ENCODE measurements around the gene RIMS4. TPM values are rescaled to one million over a fixed set of nuclear protein-coding genes. Genes with fewer than 3 reads are reported as not detected.

RIMS4 gene
- total and polyA plus RNA-seq, 12 donors: 0.11 to 6.3 (median 0.78) TPM; not detected in 1

GRCh38 chr20:44752099-44752931 is 58.0 kb downstream of the RIMS4 start:
- no peak for DNase-seq
- no peak overlapping the region for H3K4me3 ChIP-seq
- H3K27me3 ChIP-seq: peaks cover 11% of the 10 kb centered on the region
- no peak overlapping the region for H3K27ac ChIP-seq
- peaks cover 0 to 6% of the 10 kb centered on the region in 2 donors for H3K4me1 ChIP-seq (replicated peaks in 1 of 2)
- H3K36me3 ChIP-seq (replicated peaks in 1 of 2): no peaks in the 10 kb centered on the region
- no peak for TF ChIP-seq POLR2A (IDR thresholded peaks at IDR 0.05)
- TF ChIP-seq CTCF (IDR thresholded peaks at IDR 0.05): no peak
- no peaks in the 10 kb centered on the region for H3K9me3 ChIP-seq (replicated peaks in 1 of 3)
- WGBS, 4 donors: 70 to 73% (median 72%) methylated on average over 13 to 17 of the region's 17 CpGs
- intact Hi-C loops (cut with DNase I): loop anchor here in 1 of 2 donors (5.0 kb wide), 1 partner anchor 115 kb away; no protein-coding TSS in a partner anchor

GRCh38 chr20:44750081-44750805 is 60.1 kb downstream of the RIMS4 start:
- Histone ChIP-seq H3K27ac (no peak overlapping the region), H3K4me1 (replicated peaks in 1 of 2) (peaks cover 6 to 23% of the 10 kb centered on the region in 2 donors), H3K36me3 (replicated peaks in 1 of 2) (no peaks in the 10 kb centered on the region), H3K27me3 (peaks cover 11% of the 10 kb centered on the region), H3K4me3 (no peak overlapping the region), H3K9me3 (replicated peaks in 1 of 3) (no peaks in the 10 kb centered on the region)
- no peak for TF ChIP-seq POLR2A (IDR thresholded peaks at IDR 0.05)
- no peak for TF ChIP-seq CTCF (IDR thresholded peaks at IDR 0.05)
- intact Hi-C loops (cut with DNase I): loop anchor here in 1 of 2 donors (5.0 kb wide), 1 partner anchor 117 kb away; no protein-coding TSS in a partner anchor
- WGBS, 4 donors: 34 to 67% (median 52%) methylated on average over 17 to 73 of the region's 73 CpGs
- peak in 1 of 7 donors; percentile 31 for DNase-seq

DNA sequence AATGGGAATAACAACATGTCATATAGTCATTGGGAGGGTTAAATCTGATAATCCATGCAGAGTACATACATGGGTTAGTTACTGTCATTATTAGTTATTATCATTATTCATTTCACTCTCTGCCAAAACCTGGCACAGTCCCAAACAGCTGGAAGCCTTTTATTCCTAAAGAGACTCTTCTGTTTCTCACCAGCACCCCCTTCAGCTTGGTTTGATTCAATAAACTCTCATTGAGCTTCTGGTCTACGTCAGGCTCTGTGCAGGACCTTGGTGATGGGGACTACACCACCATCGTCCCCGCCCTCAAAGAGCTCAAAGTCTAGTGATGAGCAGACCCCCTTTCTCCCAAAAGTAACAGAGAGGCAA is 62.4 kb downstream of the RIMS4 start:
- TF ChIP-seq POLR2A (IDR thresholded peaks at IDR 0.05): no peak
- no peak for TF ChIP-seq CTCF (IDR thresholded peaks at IDR 0.05)
- peaks cover 11% of the 10 kb centered on the region for H3K27me3 ChIP-seq
- H3K36me3 ChIP-seq (replicated peaks in 1 of 2): no peaks in the 10 kb centered on the region
- H3K9me3 ChIP-seq (replicated peaks in 1 of 3): no peaks in the 10 kb centered on the region
- DNase-seq: no peak
- WGBS, 4 donors: 68 to 79% (median 79%) methylated on average over 3 of the region's 3 CpGs
- H3K4me1 ChIP-seq (replicated peaks in 1 of 2): peaks cover 6 to 23% of the 10 kb centered on the region in 2 donors
- no peak overlapping the region for H3K4me3 ChIP-seq
- H3K27ac ChIP-seq: no peak overlapping the region
- intact Hi-C loops (cut with DNase I): no loop called here
